Effector memory CD4-positive, alpha-beta T cell (primary cell): ENCODE measurements around the gene PPARGC1A.

Experiments used
- DNase-seq, 3 donors: peaks; one replicate each; pipeline ENCODE4 v3.0.0-alpha.2; 2020
- H3K27ac ChIP-seq: 2 replicates; pipeline ENCODE4 v1.7.0; 2013; ENCODE audit warnings: mild to moderate bottlenecking, low read length, moderate library complexity; ENCODE audit not compliant: insufficient read depth, poor library complexity, severe bottlenecking
- H3K27me3 ChIP-seq: replicated peaks from 2 replicates; pipeline ENCODE4 v1.7.0; 2013; ENCODE audit warnings: mild to moderate bottlenecking, low read length; ENCODE audit not compliant: insufficient read depth, control insufficient read depth, poor library complexity, severe bottlenecking
- H3K36me3 ChIP-seq: 2 replicates; pipeline ENCODE4 v1.7.0; 2013; ENCODE audit warnings: mild to moderate bottlenecking, low read length, moderate library complexity; ENCODE audit not compliant: control insufficient read depth, insufficient read depth
- H3K4me1 ChIP-seq: 2 replicates; pipeline ENCODE4 v1.7.0; 2013; ENCODE audit warnings: low read length, mild to moderate bottlenecking; ENCODE audit not compliant: control insufficient read depth, insufficient read depth, poor library complexity, severe bottlenecking
- H3K4me3 ChIP-seq: 2 replicates; pipeline ENCODE4 v1.7.0; 2013; ENCODE audit warnings: low read length, low read depth, mild to moderate bottlenecking; ENCODE audit not compliant: insufficient read depth, poor library complexity, severe bottlenecking
- H3K9me3 ChIP-seq: 2 replicates; pipeline ENCODE4 v1.7.0; 2013; ENCODE audit warnings: mild to moderate bottlenecking, low read length, moderate library complexity; ENCODE audit not compliant: control insufficient read depth

Gene PPARGC1A

GRCh38 chr4:23884261-23884660 lies 5.6 kb downstream of the PPARGC1A start:
- Histone ChIP-seq H3K4me3 (no peak overlapping the region), H3K9me3 (no peaks in the 10 kb centered on the region), H3K36me3 (no peaks in the 10 kb centered on the region), H3K27me3 (no peaks in the 10 kb centered on the region), H3K4me1 (no peaks in the 10 kb centered on the region), H3K27ac (no peak overlapping the region)
- no peak for DNase-seq

DNA sequence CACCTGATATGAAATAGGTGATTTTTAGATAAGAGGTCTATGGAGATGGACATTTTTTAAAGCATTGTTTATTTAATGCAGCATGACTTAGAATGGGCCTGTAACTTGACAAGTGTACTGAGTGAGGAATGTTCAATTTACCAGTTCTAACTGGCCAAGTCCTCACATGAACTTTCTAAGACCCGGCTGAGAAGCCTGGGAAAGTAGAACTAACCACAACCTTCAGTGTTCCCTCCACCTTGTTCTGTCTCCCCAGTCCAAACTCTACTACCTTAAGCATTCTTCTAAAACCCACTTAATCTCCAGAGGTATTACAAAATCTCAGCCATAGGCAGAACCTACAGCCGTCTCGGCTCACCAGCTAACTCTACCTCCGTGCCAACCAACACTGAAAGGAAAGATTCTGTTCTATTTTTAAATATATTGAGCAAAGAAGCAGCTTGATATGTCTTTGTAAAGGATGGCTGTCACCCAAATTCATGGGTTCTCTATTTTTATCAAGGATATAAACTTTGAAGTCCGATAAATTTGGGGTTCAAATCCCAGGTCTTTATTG lies 6.8 kb downstream of the PPARGC1A start:
- Histone ChIP-seq H3K27me3 (no peaks in the 10 kb centered on the region), H3K4me1 (no peaks in the 10 kb centered on the region), H3K9me3 (no peaks in the 10 kb centered on the region), H3K4me3 (no peak overlapping the region), H3K36me3 (no peaks in the 10 kb centered on the region), H3K27ac (no peak overlapping the region)
- no peak for DNase-seq

- Histone ChIP-seq H3K9me3 (no peaks in the 10 kb centered on the region), H3K4me3 (no peak overlapping the region), H3K36me3 (no peaks in the 10 kb centered on the region), H3K4me1 (no peaks in the 10 kb centered on the region), H3K27ac (no peak overlapping the region), H3K27me3 (no peaks in the 10 kb centered on the region)
- DNase-seq: no peak
Observed at GRCh38 chr4:23881674-23882337, 8.0 kb downstream of the PPARGC1A start.

- H3K27ac ChIP-seq: no peak overlapping the region
- no peaks in the 10 kb centered on the region for H3K9me3 ChIP-seq
- H3K4me3 ChIP-seq: no peak overlapping the region
- no peaks in the 10 kb centered on the region for H3K27me3 ChIP-seq
- no peaks in the 10 kb centered on the region for H3K36me3 ChIP-seq
- no peaks in the 10 kb centered on the region for H3K4me1 ChIP-seq
- no peak for DNase-seq
Observed at GRCh38 chr4:23881052-23881501, 8.8 kb downstream of the PPARGC1A start.

DNA sequence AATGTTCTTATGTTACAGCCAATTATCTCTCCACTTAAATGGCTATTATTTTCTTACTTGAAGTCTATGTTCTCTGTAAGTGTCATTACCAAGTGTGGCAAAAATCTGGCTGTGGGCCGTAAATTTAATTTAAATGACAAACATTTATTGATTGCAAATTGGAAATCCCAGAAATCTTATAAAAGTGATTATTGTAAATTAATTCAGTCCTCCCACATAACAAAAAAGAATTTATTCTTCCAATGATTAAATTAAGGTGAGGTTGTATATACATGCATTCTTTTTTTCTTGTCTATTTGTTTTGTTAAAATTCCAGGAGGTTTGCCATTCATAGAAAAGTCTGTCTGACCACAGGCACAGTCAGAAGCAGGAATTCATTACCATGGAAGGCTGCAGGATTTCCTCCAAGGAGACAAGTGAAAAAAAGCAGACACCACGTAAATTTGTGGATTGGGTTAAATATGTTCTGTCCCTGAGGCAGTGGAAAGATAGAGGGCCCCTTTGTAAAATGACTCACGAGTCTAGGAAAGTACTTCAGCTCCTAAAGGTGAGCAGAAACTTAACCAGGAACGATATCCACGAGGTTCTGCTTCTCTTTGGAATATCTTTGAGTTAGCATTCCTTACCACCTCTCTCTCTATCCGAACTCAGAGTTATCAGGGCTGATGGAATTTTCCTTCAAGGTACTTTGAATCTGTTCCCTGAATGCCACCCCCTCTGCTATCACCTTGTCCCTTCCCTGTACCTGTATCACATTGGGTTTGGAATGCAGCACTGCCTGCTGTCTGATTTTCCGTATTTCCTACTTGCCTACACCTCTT lies 10.7 kb downstream of the PPARGC1A start:
- no peaks in the 10 kb centered on the region for H3K4me1 ChIP-seq
- no peaks in the 10 kb centered on the region for H3K27me3 ChIP-seq
- no peak overlapping the region for H3K27ac ChIP-seq
- H3K36me3 ChIP-seq: no peaks in the 10 kb centered on the region
- DNase-seq: no peak
- H3K9me3 ChIP-seq: no peaks in the 10 kb centered on the region
- no peak overlapping the region for H3K4me3 ChIP-seq

DNA sequence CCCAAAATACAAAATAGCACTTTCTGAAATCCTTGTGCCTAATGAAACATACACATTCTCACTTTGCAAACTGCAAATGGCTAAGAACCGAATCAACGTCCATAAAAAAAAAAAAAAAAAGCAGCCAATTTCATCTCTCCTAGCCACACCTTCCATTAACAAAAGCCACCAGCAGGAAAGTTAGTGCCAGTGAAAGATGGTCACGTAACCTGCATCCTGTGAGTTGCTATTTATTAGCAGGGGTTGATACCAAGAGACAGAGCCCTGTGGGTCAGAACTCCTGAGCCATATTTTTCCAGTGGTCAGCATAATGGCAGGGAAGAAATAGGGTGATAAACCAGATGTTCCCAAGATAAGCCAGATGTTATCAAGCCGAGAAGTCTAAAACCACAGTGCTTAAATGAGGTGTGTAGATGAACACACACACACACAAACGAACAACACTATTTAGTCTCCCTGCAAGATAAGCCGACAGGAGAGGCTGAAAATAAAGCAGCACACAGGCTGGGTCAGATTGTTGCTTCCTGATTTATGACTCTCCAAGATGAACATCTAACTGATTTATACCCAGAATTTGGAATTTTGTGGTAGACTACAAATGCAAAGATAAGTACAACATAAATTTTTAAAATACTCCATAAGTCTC lies 11.5 kb downstream of the PPARGC1A start:
- H3K27me3 ChIP-seq: no peaks in the 10 kb centered on the region
- H3K36me3 ChIP-seq: no peaks in the 10 kb centered on the region
- H3K4me1 ChIP-seq: no peaks in the 10 kb centered on the region
- H3K27ac ChIP-seq: no peak overlapping the region
- no peaks in the 10 kb centered on the region for H3K9me3 ChIP-seq
- no peak overlapping the region for H3K4me3 ChIP-seq
- DNase-seq: no peak

GRCh38 chr4:23877758-23878229 lies 12.1 kb downstream of the PPARGC1A start:
- Histone ChIP-seq H3K4me3 (no peak overlapping the region), H3K27ac (no peak overlapping the region), H3K4me1 (no peaks in the 10 kb centered on the region), H3K27me3 (no peaks in the 10 kb centered on the region), H3K9me3 (no peaks in the 10 kb centered on the region), H3K36me3 (no peaks in the 10 kb centered on the region)
- no peak for DNase-seq

GRCh38 chr4:23876418-23877089 lies 13.3 kb downstream of the PPARGC1A start:
- H3K36me3 ChIP-seq: no peaks in the 10 kb centered on the region
- DNase-seq: no peak
- no peak overlapping the region for H3K4me3 ChIP-seq
- H3K27me3 ChIP-seq: no peaks in the 10 kb centered on the region
- H3K27ac ChIP-seq: no peak overlapping the region
- no peaks in the 10 kb centered on the region for H3K9me3 ChIP-seq
- H3K4me1 ChIP-seq: no peaks in the 10 kb centered on the region

DNA sequence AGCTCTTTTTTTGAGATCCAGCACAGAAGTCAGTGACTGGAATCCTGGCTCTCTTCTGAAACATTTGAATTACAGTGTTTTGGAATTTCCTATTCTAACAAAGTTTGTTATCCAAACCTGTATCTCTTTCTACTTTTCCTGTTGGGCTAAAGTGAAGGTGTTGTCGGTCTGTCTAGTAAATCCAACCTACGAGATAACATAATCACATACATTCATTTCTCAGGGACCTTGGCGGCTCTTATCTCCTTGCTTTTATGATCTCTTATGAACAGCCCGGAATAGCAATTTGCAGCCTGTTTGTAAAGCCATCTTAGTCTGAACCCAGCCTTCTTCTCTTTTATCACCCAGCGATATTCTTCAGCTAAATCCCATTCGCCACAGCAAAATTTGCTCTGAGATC lies 14.5 kb downstream of the PPARGC1A start:
- no peak overlapping the region for H3K4me3 ChIP-seq
- H3K36me3 ChIP-seq: no peaks in the 10 kb centered on the region
- H3K27me3 ChIP-seq: no peaks in the 10 kb centered on the region
- no peak overlapping the region for H3K27ac ChIP-seq
- no peak for DNase-seq
- H3K9me3 ChIP-seq: no peaks in the 10 kb centered on the region
- H3K4me1 ChIP-seq: no peaks in the 10 kb centered on the region
